Measurements from ENCODE around the gene ACOT7. TPM values are rescaled to one million over a fixed set of nuclear protein-coding genes. Genes with fewer than 3 reads are reported as not detected.

ACOT7 gene
- total RNA-seq, 4 donors from 2014 or later: 15.0 to 38.7 (median 28.6) TPM

- no peak overlapping the region for H3K27ac ChIP-seq (replicated peaks in 1 of 4)
- H3K9me3 ChIP-seq: no peaks in the 10 kb centered on the region
- intact Hi-C loops (cut with DNase I): no loop called here
- H3K4me3 ChIP-seq: no peak overlapping the region
- no peaks in the 10 kb centered on the region for H3K4me1 ChIP-seq
- no peak for TF ChIP-seq EP300 (IDR thresholded peaks at IDR 0.05)
- no peak for TF ChIP-seq POLR2AphosphoS5 (IDR thresholded peaks at IDR 0.05)
- no peak for TF ChIP-seq POLR2A (IDR thresholded peaks at IDR 0.05; ENCODE audit: low read depth)
- no peak for TF ChIP-seq CTCF (IDR thresholded peaks at IDR 0.05)
- 92% methylated on average over 8 of the region's 8 CpGs for WGBS
- peaks cover 0 to 15% (median 10%) of the 10 kb centered on the region in 4 donors for H3K36me3 ChIP-seq
- H3K27me3 ChIP-seq: no peaks in the 10 kb centered on the region
- no peak for DNase-seq (ENCODE audit: extremely low spot score)
Measured at GRCh38 chr1:6298530-6298929, 95.0 kb downstream of the ACOT7 start.

- 91% methylated on average over 6 of the region's 6 CpGs for WGBS
- Histone ChIP-seq H3K27ac (replicated peaks in 1 of 4) (no peak overlapping the region), H3K4me1 (no peaks in the 10 kb centered on the region), H3K36me3 (peaks cover 0 to 19% (median 13%) of the 10 kb centered on the region in 4 donors), H3K27me3 (no peaks in the 10 kb centered on the region), H3K9me3 (no peaks in the 10 kb centered on the region), H3K4me3 (no peak overlapping the region)
- no peak for TF ChIP-seq POLR2AphosphoS5 (IDR thresholded peaks at IDR 0.05)
- TF ChIP-seq POLR2A (IDR thresholded peaks at IDR 0.05; ENCODE audit: low read depth): no peak
- no peak for TF ChIP-seq EP300 (IDR thresholded peaks at IDR 0.05)
- no peak for TF ChIP-seq CTCF (IDR thresholded peaks at IDR 0.05)
- intact Hi-C loops (cut with DNase I): no loop called here
- DNase-seq (ENCODE audit: extremely low spot score): no peak
Measured at GRCh38 chr1:6295910-6296309, 97.7 kb downstream of the ACOT7 start.

GRCh38 chr1:6294890-6295556, 98.5 kb downstream of the ACOT7 start:
- WGBS: 95% methylated on average over 23 of the region's 23 CpGs
- no peak for DNase-seq (ENCODE audit: extremely low spot score)
- intact Hi-C loops (cut with DNase I): no loop called here

GRCh38 chr1:6294080-6294889, 99.3 kb downstream of the ACOT7 start:
- Histone ChIP-seq H3K36me3 (peaks cover 0 to 19% (median 13%) of the 10 kb centered on the region in 4 donors), H3K4me1 (peaks cover 0 to 3% (median 0%) of the 10 kb centered on the region in 4 donors), H3K27ac (replicated peaks in 1 of 4) (no peak overlapping the region), H3K9me3 (no peaks in the 10 kb centered on the region), H3K4me3 (no peak overlapping the region), H3K27me3 (no peaks in the 10 kb centered on the region)
- no peak for DNase-seq (ENCODE audit: extremely low spot score)
- WGBS: 93% methylated on average over 9 of the region's 14 CpGs
- TF ChIP-seq POLR2A (IDR thresholded peaks at IDR 0.05; ENCODE audit: low read depth) (no peak), CTCF (IDR thresholded peaks at IDR 0.05) (no peak), EP300 (IDR thresholded peaks at IDR 0.05) (no peak), POLR2AphosphoS5 (IDR thresholded peaks at IDR 0.05) (no peak)
- intact Hi-C loops (cut with DNase I): no loop called here

More at GRCh38 chr1:6294890-6295556, 98.5 kb downstream of the ACOT7 start:
- Histone ChIP-seq H3K27ac (replicated peaks in 1 of 4) (no peak overlapping the region), H3K27me3 (no peaks in the 10 kb centered on the region), H3K9me3 (no peaks in the 10 kb centered on the region), H3K36me3 (peaks cover 0 to 19% (median 13%) of the 10 kb centered on the region in 4 donors), H3K4me1 (no peaks in the 10 kb centered on the region), H3K4me3 (no peak overlapping the region)
- TF ChIP-seq POLR2A (IDR thresholded peaks at IDR 0.05; ENCODE audit: low read depth) (no peak), POLR2AphosphoS5 (IDR thresholded peaks at IDR 0.05) (no peak), CTCF (IDR thresholded peaks at IDR 0.05) (no peak), EP300 (IDR thresholded peaks at IDR 0.05) (no peak)

Data from esophagus muscularis mucosa (tissue), 4 donors.